Measurements from ENCODE around the gene CITED1.

- TF ChIP-seq, protein P1, sequence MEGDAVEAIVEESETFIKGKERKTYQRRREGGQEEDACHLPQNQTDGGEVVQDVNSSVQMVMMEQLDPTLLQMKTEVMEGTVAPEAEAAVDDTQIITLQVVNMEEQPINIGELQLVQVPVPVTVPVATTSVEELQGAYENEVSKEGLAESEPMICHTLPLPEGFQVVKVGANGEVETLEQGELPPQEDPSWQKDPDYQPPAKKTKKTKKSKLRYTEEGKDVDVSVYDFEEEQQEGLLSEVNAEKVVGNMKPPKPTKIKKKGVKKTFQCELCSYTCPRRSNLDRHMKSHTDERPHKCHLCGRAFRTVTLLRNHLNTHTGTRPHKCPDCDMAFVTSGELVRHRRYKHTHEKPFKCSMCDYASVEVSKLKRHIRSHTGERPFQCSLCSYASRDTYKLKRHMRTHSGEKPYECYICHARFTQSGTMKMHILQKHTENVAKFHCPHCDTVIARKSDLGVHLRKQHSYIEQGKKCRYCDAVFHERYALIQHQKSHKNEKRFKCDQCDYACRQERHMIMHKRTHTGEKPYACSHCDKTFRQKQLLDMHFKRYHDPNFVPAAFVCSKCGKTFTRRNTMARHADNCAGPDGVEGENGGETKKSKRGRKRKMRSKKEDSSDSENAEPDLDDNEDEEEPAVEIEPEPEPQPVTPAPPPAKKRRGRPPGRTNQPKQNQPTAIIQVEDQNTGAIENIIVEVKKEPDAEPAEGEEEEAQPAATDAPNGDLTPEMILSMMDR (conservative IDR thresholded peaks at IDR 0.05; ENCODE audit: low read length), result no peak
- TF ChIP-seq EZH2phosphoT487 (IDR thresholded peaks at IDR 0.05; ENCODE audit: borderline replicate concordance), result no peak
Measured at GRCh38 chrX:72255445-72255844, 50.3 kb downstream of the CITED1 start.

Measured in Loucy (cell line).